SK-N-SH (cell line): ENCODE results near the gene CFDP1.
"Not testable (repeated sequence)": the region's sequence is repeated elsewhere in the genome, so short reads cannot be mapped to it uniquely, and the experiment has no call there.

Experiments
- EP300 ChIP-seq, 2 experiments: IDR thresholded peaks; 2 replicates each; pipeline versions ENCODE4 v1.4.0 to v1.6.1; 2012; ENCODE audit warnings: borderline replicate concordance in 1 of 2, low read depth in 1 of 2, low read length in 1 of 2
- FOXJ3 ChIP-seq: sonication (generic); formaldehyde crosslinking; IDR thresholded peaks from 2 replicates; pipeline ENCODE4 v1.5.1; 2020; ENCODE audit warnings: mild to moderate bottlenecking, missing genetic modification reagents
- GABPA ChIP-seq: IDR thresholded peaks from 2 replicates; pipeline ENCODE4 v1.4.0; 2012; ENCODE audit warnings: low read depth, mild to moderate bottlenecking
- IRF3 ChIP-seq: fragments of 150-350 bp; IDR thresholded peaks from 2 replicates; pipeline ENCODE4 v1.6.1; 2016; ENCODE audit warnings: mild to moderate bottlenecking, low read depth, low read length
- POLR2AphosphoS5 ChIP-seq: IDR thresholded peaks from 2 replicates; pipeline ENCODE4 v1.6.1; 2012; ENCODE audit warnings: low read depth, low read length
- RAD21 ChIP-seq: IDR thresholded peaks from 2 replicates; pipeline ENCODE4 v1.6.1; 2012; ENCODE audit warnings: mild to moderate bottlenecking, low read length
- RCOR1 ChIP-seq: fragments of 150-350 bp; IDR thresholded peaks from 2 replicates; pipeline ENCODE4 v1.6.1; 2017; ENCODE audit warnings: antibody characterized with exemption, low read length
- SMC3 ChIP-seq: IDR thresholded peaks from 2 replicates; pipeline ENCODE4 v1.6.1; 2012; ENCODE audit warnings: low read depth, low read length, improper control_type of control experiment
- TAF1 ChIP-seq: IDR thresholded peaks from 2 replicates; pipeline ENCODE4 v1.6.1; 2012; ENCODE audit warnings: low read depth, mild to moderate bottlenecking, low read length, moderate library complexity, borderline replicate concordance
- USF2 ChIP-seq: fragments of 150-350 bp; IDR thresholded peaks from 2 replicates; pipeline ENCODE4 v1.6.1; 2017; ENCODE audit warnings: antibody characterized with exemption, low read length, low read depth, borderline replicate concordance
- TF ChIP-seq, protein P1 (sequence below): fragments of 200-600 bp; sonication (generic); IDR thresholded peaks from 2 replicates; pipeline ENCODE4 v1.6.1; 2017; ENCODE audit warnings: antibody characterized with exemption, mild to moderate bottlenecking, moderate library complexity
- TF ChIP-seq, protein P2 (sequence below): IDR thresholded peaks from 2 replicates; pipeline ENCODE4 v1.6.1; 2012; ENCODE audit warnings: mild to moderate bottlenecking, low read depth, low read length, moderate library complexity

- TF ChIP-seq RCOR1; GABPA; EP300 (IDR thresholded peaks at IDR 0.05; ENCODE audit: borderline replicate concordance in 1 of 2, low read depth in 1 of 2, low read length in 1 of 2); POLR2AphosphoS5; USF2; FOXJ3; SMC3; IRF3; TAF1; RAD21: not testable (repeated sequence)
- TF ChIP-seq, protein P1, sequence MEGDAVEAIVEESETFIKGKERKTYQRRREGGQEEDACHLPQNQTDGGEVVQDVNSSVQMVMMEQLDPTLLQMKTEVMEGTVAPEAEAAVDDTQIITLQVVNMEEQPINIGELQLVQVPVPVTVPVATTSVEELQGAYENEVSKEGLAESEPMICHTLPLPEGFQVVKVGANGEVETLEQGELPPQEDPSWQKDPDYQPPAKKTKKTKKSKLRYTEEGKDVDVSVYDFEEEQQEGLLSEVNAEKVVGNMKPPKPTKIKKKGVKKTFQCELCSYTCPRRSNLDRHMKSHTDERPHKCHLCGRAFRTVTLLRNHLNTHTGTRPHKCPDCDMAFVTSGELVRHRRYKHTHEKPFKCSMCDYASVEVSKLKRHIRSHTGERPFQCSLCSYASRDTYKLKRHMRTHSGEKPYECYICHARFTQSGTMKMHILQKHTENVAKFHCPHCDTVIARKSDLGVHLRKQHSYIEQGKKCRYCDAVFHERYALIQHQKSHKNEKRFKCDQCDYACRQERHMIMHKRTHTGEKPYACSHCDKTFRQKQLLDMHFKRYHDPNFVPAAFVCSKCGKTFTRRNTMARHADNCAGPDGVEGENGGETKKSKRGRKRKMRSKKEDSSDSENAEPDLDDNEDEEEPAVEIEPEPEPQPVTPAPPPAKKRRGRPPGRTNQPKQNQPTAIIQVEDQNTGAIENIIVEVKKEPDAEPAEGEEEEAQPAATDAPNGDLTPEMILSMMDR: not testable (repeated sequence)
- TF ChIP-seq, protein P2, sequence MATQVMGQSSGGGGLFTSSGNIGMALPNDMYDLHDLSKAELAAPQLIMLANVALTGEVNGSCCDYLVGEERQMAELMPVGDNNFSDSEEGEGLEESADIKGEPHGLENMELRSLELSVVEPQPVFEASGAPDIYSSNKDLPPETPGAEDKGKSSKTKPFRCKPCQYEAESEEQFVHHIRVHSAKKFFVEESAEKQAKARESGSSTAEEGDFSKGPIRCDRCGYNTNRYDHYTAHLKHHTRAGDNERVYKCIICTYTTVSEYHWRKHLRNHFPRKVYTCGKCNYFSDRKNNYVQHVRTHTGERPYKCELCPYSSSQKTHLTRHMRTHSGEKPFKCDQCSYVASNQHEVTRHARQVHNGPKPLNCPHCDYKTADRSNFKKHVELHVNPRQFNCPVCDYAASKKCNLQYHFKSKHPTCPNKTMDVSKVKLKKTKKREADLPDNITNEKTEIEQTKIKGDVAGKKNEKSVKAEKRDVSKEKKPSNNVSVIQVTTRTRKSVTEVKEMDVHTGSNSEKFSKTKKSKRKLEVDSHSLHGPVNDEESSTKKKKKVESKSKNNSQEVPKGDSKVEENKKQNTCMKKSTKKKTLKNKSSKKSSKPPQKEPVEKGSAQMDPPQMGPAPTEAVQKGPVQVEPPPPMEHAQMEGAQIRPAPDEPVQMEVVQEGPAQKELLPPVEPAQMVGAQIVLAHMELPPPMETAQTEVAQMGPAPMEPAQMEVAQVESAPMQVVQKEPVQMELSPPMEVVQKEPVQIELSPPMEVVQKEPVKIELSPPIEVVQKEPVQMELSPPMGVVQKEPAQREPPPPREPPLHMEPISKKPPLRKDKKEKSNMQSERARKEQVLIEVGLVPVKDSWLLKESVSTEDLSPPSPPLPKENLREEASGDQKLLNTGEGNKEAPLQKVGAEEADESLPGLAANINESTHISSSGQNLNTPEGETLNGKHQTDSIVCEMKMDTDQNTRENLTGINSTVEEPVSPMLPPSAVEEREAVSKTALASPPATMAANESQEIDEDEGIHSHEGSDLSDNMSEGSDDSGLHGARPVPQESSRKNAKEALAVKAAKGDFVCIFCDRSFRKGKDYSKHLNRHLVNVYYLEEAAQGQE: not testable (repeated sequence)
These were observed 163.9 kb downstream of the CFDP1 start for GRCh38 chr16:75269358-75269757.
